ENCODE measurements around the gene MAGEA2B.
"Not testable (repeated sequence)": the region's sequence is repeated elsewhere in the genome, so short reads cannot be mapped to it uniquely, and the experiment has no call there.

GRCh38 chrX:152697952-152698931 lies 16.2 kb upstream of the MAGEA2B start, which contains the start of gene MAGEA3:
- not testable (repeated sequence) for TF ChIP-seq GATA3, GATA2 (IDR thresholded peaks at IDR 0.05; ENCODE audit: low read depth, low read length)

All from SH-SY5Y (cell line).